ENCODE results near the gene UBE2H. TPM values are rescaled to one million over a fixed set of nuclear protein-coding genes. Genes with fewer than 3 reads are reported as not detected.

UBE2H gene
- total RNA-seq, 3 donors from 2014 or later: 39.6 to 85.9 (median 40.0) TPM

- Histone ChIP-seq H3K4me1 (ENCODE audit: low read depth) (no peaks in the 10 kb centered on the region), H3K9me3 (no peaks in the 10 kb centered on the region), H3K4me3 (no peak overlapping the region), H3K36me3 (ENCODE audit: low read depth) (no peaks in the 10 kb centered on the region)
- DNase-seq: no peak
- no peak for ATAC-seq
- no peak for TF ChIP-seq CTCF (IDR thresholded peaks at IDR 0.05)
- intact Hi-C loops (cut with DNase I, micrococcal nuclease): no loop called here
Observed at GRCh38 chr7:129989466-129989865, 36.7 kb upstream of the UBE2H start.

- no peak for DNase-seq
- no peaks in the 10 kb centered on the region for H3K36me3 ChIP-seq (ENCODE audit: low read depth)
- no peaks in the 10 kb centered on the region for H3K9me3 ChIP-seq
- no peak for TF ChIP-seq CTCF (IDR thresholded peaks at IDR 0.05)
- intact Hi-C loops (cut with DNase I, micrococcal nuclease): no loop called here
- no peaks in the 10 kb centered on the region for H3K4me1 ChIP-seq (ENCODE audit: low read depth)
- no peak for ATAC-seq
- H3K4me3 ChIP-seq: no peak overlapping the region
Observed at GRCh38 chr7:129986600-129986999, 33.8 kb upstream of the UBE2H start.

GRCh38 chr7:129980667-129981066 lies 27.9 kb upstream of the UBE2H start:
- ATAC-seq (no peak), DNase-seq (no peak)
- Histone ChIP-seq H3K4me3 (no peak overlapping the region), H3K36me3 (ENCODE audit: low read depth) (no peaks in the 10 kb centered on the region), H3K4me1 (ENCODE audit: low read depth) (no peaks in the 10 kb centered on the region), H3K9me3 (no peaks in the 10 kb centered on the region)
- TF ChIP-seq CTCF (IDR thresholded peaks at IDR 0.05): no peak
- intact Hi-C loops (cut with DNase I, micrococcal nuclease): no loop called here

GRCh38 chr7:129975309-129975708 lies 22.5 kb upstream of the UBE2H start:
- Histone ChIP-seq H3K9me3 (no peaks in the 10 kb centered on the region), H3K4me3 (no peak overlapping the region), H3K4me1 (ENCODE audit: low read depth) (peaks cover 12% of the 10 kb centered on the region), H3K36me3 (ENCODE audit: low read depth) (no peaks in the 10 kb centered on the region)
- TF ChIP-seq CTCF (IDR thresholded peaks at IDR 0.05): no peak
- ATAC-seq (no peak), DNase-seq (no peak)
- intact Hi-C loops (cut with DNase I, micrococcal nuclease): no loop called here

- H3K36me3 ChIP-seq (ENCODE audit: low read depth): no peaks in the 10 kb centered on the region
- TF ChIP-seq CTCF (IDR thresholded peaks at IDR 0.05): no peak
- DNase-seq (peak; percentile 80 to 86 (median 85)), ATAC-seq (peak; percentile 97)
- intact Hi-C loops (cut with DNase I, micrococcal nuclease): no loop called here
- no peaks in the 10 kb centered on the region for H3K9me3 ChIP-seq
- no peak overlapping the region for H3K4me3 ChIP-seq
- H3K4me1 ChIP-seq (ENCODE audit: low read depth): peaks cover 20% of the 10 kb centered on the region
Observed at GRCh38 chr7:129970816-129971215, 18.1 kb upstream of the UBE2H start.

- intact Hi-C loops (cut with DNase I, micrococcal nuclease): no loop called here
- DNase-seq (peak in 2 of 3 donors; percentile 50 to 67), ATAC-seq (peak; percentile 74)
- no peak for TF ChIP-seq CTCF (IDR thresholded peaks at IDR 0.05)
- Histone ChIP-seq H3K9me3 (no peaks in the 10 kb centered on the region), H3K4me3 (no peak overlapping the region), H3K4me1 (ENCODE audit: low read depth) (peaks cover 20% of the 10 kb centered on the region), H3K36me3 (ENCODE audit: low read depth) (no peaks in the 10 kb centered on the region)
Observed at GRCh38 chr7:129969881-129970446, 17.2 kb upstream of the UBE2H start.
